Right lobe of liver (tissue), 4 donors: ENCODE measurements around the gene ANKRD55.
A peak's percentile ranks its signal among the peaks of the same experiment; 100 is the strongest.

Experiments used
- CTCF ChIP-seq, 4 donors: fragments of 200-600 bp in 3 of 4; fragments of 450-650 bp in 1 of 4; IDR thresholded peaks; one replicate each; pipeline versions ENCODE4 v1.5.1 to v1.8.0; 2016 to 2022; ENCODE audit warnings: antibody characterized with exemption in 4 of 4, mild to moderate bottlenecking in 2 of 4
- POLR2A ChIP-seq: fragments of 450-650 bp; IDR thresholded peaks from one replicate; pipeline ENCODE4 v1.6.1; 2017; ENCODE audit warnings: antibody characterized with exemption, mild to moderate bottlenecking
- donor health status: DM: no; HTN: no; CAD: no.
- donor health status: DM: no; HTN: no; CAD: no.
- donor health status: DM: no; HTN: yes; CAD: no.

GRCh38 chr5:56270568-56271392 is 37.6 kb upstream of the ANKRD55 start:
- TF ChIP-seq CTCF (IDR thresholded peaks at IDR 0.05) (peak; percentile 97 to 99 (median 98)), POLR2A (no peak)
